GM12874 (cell line): ENCODE results near the gene RPP25L.

Experiments
- TF ChIP-seq, protein P1 (sequence below): IDR thresholded peaks from 2 replicates; pipeline ENCODE4 v1.5.1; 2011; ENCODE audit warnings: low read depth, mild to moderate bottlenecking, control low read depth, low read length, moderate library complexity; ENCODE audit not compliant: insufficient read depth

Gene RPP25L

GRCh38 chr9:34573599-34574325, 38.1 kb downstream of the RPP25L start:
- TF ChIP-seq, protein P1, sequence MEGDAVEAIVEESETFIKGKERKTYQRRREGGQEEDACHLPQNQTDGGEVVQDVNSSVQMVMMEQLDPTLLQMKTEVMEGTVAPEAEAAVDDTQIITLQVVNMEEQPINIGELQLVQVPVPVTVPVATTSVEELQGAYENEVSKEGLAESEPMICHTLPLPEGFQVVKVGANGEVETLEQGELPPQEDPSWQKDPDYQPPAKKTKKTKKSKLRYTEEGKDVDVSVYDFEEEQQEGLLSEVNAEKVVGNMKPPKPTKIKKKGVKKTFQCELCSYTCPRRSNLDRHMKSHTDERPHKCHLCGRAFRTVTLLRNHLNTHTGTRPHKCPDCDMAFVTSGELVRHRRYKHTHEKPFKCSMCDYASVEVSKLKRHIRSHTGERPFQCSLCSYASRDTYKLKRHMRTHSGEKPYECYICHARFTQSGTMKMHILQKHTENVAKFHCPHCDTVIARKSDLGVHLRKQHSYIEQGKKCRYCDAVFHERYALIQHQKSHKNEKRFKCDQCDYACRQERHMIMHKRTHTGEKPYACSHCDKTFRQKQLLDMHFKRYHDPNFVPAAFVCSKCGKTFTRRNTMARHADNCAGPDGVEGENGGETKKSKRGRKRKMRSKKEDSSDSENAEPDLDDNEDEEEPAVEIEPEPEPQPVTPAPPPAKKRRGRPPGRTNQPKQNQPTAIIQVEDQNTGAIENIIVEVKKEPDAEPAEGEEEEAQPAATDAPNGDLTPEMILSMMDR = no peak

GRCh38 chr9:34572628-34573027, 39.3 kb downstream of the RPP25L start:
- TF ChIP-seq, protein P1 = no peak

- TF ChIP-seq, protein P1 = no peak
These were observed 39.8 kb downstream of the RPP25L start for GRCh38 chr9:34572092-34572491.

GRCh38 chr9:34571481-34571810, 40.5 kb downstream of the RPP25L start:
- TF ChIP-seq, protein P1 = no peak

- TF ChIP-seq, protein P1 = no peak
These were observed 41.0 kb downstream of the RPP25L start for GRCh38 chr9:34570809-34571480.

DNA sequence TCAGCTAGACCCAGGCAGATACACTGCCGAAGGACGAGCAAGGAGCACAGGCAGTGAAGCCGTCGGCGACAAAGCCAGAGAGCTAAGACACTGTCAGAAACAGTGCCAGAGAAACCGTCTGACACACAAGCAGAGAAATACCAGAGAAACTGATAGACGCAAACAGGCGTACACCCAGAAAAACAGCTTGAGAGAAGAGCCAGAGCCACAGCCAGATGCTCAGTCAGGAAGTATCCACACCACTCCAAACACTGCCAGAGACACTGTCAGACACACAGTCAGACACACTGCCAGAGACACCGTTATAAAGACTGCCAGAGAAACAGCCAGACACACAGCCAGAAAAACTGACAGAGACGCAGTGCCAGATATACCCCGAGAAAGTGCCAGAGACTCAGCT, 41.5 kb downstream of the RPP25L start:
- TF ChIP-seq, protein P1 = no peak

- TF ChIP-seq, protein P1 = no peak
These were observed 43.1 kb downstream of the RPP25L start for GRCh38 chr9:34568774-34569173.
